Mucosa of rectum (tissue), 2 donors: ENCODE data around the gene PLEKHA6.

Experiments used
- H3K27ac ChIP-seq, 2 donors: one replicate each; pipeline ENCODE4 v1.7.0; 2013; ENCODE audit warnings: inconsistent platforms in 2 of 2, low read depth in 2 of 2, low read length in 2 of 2
- H3K27me3 ChIP-seq, 2 donors: one replicate each; pipeline ENCODE4 v1.7.0; 2013; ENCODE audit warnings: low read length in 2 of 2; ENCODE audit not compliant: control insufficient read depth in 2 of 2, insufficient read depth in 2 of 2
- H3K36me3 ChIP-seq, 2 donors: one replicate each; pipeline ENCODE4 v1.7.0; 2013; ENCODE audit warnings: low read length in 2 of 2; ENCODE audit not compliant: control insufficient read depth in 2 of 2, insufficient read depth in 2 of 2
- H3K4me1 ChIP-seq, 2 donors: one replicate each; pipeline ENCODE4 v1.7.0; 2013; ENCODE audit warnings: low read length in 2 of 2, mild to moderate bottlenecking in 1 of 2; ENCODE audit not compliant: control insufficient read depth in 2 of 2, insufficient read depth in 2 of 2
- H3K4me3 ChIP-seq, 2 donors: one replicate each; pipeline ENCODE4 v1.7.0; 2013; ENCODE audit warnings: low read length in 2 of 2
- H3K9ac ChIP-seq, 2 donors: one replicate each; pipeline ENCODE4 v1.7.0; 2013; ENCODE audit warnings: low read length in 2 of 2, low read depth in 1 of 2, mild to moderate bottlenecking in 1 of 2
- H3K9me3 ChIP-seq, 2 donors: one replicate each; pipeline ENCODE4 v1.7.0; 2013; ENCODE audit warnings: low read length in 2 of 2; ENCODE audit not compliant: control insufficient read depth in 2 of 2
- donor health status: healthy.
- donor health status: Normal muscosa, but diverticular disease.

The PLEKHA6 gene

DNA sequence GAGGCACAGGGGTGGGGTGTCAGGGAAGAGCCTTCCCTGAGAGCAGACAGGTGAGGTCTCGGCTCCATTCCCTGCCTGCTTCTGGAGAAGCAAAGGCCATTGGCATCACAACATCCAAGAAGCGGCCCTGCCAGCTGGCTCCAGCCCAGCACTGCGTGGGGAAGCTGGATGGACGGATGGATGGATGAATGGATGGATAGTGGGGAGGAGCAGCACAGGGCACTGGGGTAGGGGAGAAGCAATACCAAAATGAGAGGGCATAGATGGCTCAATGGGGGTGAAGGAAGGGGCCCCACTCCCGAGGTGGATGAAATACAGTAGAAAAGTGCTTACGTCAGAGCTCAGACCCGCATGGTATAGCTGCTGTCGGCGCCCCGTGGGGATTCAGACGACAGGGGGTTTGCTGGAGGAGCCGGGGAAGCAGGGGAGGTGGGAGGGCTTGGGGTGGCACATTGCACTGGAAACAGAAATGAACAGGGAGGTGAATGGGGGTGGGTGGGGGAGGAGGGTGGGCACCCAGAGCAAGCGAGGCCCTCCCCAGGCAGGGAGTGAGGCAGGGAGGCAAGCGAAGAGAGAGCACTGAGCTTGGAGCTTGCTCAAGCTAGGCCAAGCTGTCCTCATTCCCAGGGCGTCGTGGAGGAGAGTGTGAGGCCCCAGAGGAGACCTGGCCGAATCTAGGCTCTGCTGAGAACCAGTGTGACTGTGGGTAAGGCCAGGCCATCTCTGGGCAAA lies 136.4 kb downstream of the PLEKHA6 start:
- Histone ChIP-seq H3K36me3 (peaks cover 55 to 65% of the 10 kb centered on the region in 2 donors), H3K9ac (no peak overlapping the region), H3K27ac (no peak overlapping the region)

GRCh38 chr1:204222764-204223055 lies 137.0 kb downstream of the PLEKHA6 start:
- H3K27ac ChIP-seq = no peak overlapping the region
- H3K4me3 ChIP-seq = no peak overlapping the region
- H3K4me1 ChIP-seq = peaks cover 13% of the 10 kb centered on the region in 2 donors
- H3K9ac ChIP-seq = no peak overlapping the region
- no peaks in the 10 kb centered on the region for H3K9me3 ChIP-seq
- H3K27me3 ChIP-seq = no peaks in the 10 kb centered on the region
- H3K36me3 ChIP-seq = peaks cover 49 to 59% of the 10 kb centered on the region in 2 donors

More for the DNA sequence above, 136.4 kb downstream of the PLEKHA6 start:
- peaks cover 13 to 16% of the 10 kb centered on the region in 2 donors for H3K4me1 ChIP-seq
- H3K27me3 ChIP-seq = no peaks in the 10 kb centered on the region
- no peaks in the 10 kb centered on the region for H3K9me3 ChIP-seq
- H3K4me3 ChIP-seq = no peak overlapping the region

- Histone ChIP-seq H3K27ac (no peak overlapping the region), H3K36me3 (peaks cover 44 to 55% of the 10 kb centered on the region in 2 donors), H3K4me3 (no peak overlapping the region)
Measured at GRCh38 chr1:204222006-204222763, 137.5 kb downstream of the PLEKHA6 start.

DNA sequence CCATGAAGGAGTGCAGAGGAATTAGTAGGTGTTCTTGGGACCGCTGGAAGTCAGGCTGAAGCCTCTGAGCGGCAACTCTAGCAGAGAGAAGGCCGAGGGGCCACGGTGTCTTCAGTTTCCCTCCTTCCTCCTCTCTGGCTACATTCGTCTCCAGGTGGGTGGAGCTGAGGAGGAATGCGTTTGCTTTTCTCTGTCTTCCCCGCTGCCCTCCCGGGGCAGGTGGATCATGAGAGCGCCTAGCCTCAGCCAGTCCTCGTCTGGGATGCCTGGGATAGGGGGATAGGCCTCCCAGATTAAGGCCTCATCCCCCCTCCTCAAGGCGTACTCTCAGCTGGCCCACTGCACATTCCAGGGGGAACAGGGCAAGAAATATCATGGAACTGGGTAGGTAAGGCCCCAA lies 138.5 kb downstream of the PLEKHA6 start:
- Histone ChIP-seq H3K4me3 (no peak overlapping the region), H3K36me3 (peaks cover 40 to 50% of the 10 kb centered on the region in 2 donors), H3K9me3 (no peaks in the 10 kb centered on the region), H3K27ac (no peak overlapping the region), H3K27me3 (no peaks in the 10 kb centered on the region), H3K9ac (no peak overlapping the region), H3K4me1 (peaks cover 4 to 5% of the 10 kb centered on the region in 2 donors)

More at GRCh38 chr1:204222006-204222763, 137.5 kb downstream of the PLEKHA6 start:
- no peak overlapping the region for H3K9ac ChIP-seq
- no peaks in the 10 kb centered on the region for H3K27me3 ChIP-seq
- H3K4me1 ChIP-seq = peaks cover 10 to 12% of the 10 kb centered on the region in 2 donors
- H3K9me3 ChIP-seq = no peaks in the 10 kb centered on the region

- H3K9ac ChIP-seq = no peak overlapping the region
- no peak overlapping the region for H3K4me3 ChIP-seq
- H3K9me3 ChIP-seq = no peaks in the 10 kb centered on the region
- no peaks in the 10 kb centered on the region for H3K4me1 ChIP-seq
- no peak overlapping the region for H3K27ac ChIP-seq
- no peaks in the 10 kb centered on the region for H3K27me3 ChIP-seq
- H3K36me3 ChIP-seq = peaks cover 36 to 41% of the 10 kb centered on the region in 2 donors
Measured at GRCh38 chr1:204219971-204220616, 139.6 kb downstream of the PLEKHA6 start.

GRCh38 chr1:204218552-204218951 lies 141.2 kb downstream of the PLEKHA6 start:
- Histone ChIP-seq H3K4me3 (no peak overlapping the region), H3K9me3 (no peaks in the 10 kb centered on the region), H3K4me1 (peaks cover 3 to 7% of the 10 kb centered on the region in 2 donors), H3K9ac (no peak overlapping the region), H3K36me3 (peaks cover 24 to 28% of the 10 kb centered on the region in 2 donors), H3K27ac (no peak overlapping the region), H3K27me3 (no peaks in the 10 kb centered on the region)

DNA sequence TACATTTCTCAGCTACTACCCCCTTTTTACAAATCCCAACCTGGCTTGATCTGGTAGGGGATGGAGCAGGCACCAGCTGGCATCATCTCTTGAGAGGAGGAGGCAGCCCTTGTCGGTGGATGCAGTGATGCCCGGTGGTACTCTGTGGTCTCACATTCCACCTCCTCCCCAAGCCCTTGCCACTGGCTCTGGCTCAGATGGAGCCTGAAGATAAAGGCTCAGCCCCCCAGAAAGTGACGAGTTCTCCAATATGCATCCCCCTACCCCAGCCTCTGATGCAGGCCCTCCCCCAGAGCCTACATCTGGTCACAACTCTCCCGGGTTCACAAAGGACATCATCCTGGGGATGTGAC lies 142.1 kb downstream of the PLEKHA6 start:
- H3K36me3 ChIP-seq = peaks cover 20 to 25% of the 10 kb centered on the region in 2 donors

GRCh38 chr1:204216880-204217647 lies 142.7 kb downstream of the PLEKHA6 start:
- H3K27ac ChIP-seq = no peak overlapping the region
- H3K4me3 ChIP-seq = no peak overlapping the region
- peaks cover 15 to 19% of the 10 kb centered on the region in 2 donors for H3K36me3 ChIP-seq
- H3K27me3 ChIP-seq = no peaks in the 10 kb centered on the region
- peaks cover 4 to 10% of the 10 kb centered on the region in 2 donors for H3K4me1 ChIP-seq
- H3K9me3 ChIP-seq = no peaks in the 10 kb centered on the region
- no peak overlapping the region for H3K9ac ChIP-seq

More for the DNA sequence above, 142.1 kb downstream of the PLEKHA6 start:
- Histone ChIP-seq H3K4me1 (peaks cover 4 to 10% of the 10 kb centered on the region in 2 donors), H3K4me3 (no peak overlapping the region), H3K27ac (no peak overlapping the region), H3K9ac (no peak overlapping the region), H3K27me3 (no peaks in the 10 kb centered on the region), H3K9me3 (no peaks in the 10 kb centered on the region)

GRCh38 chr1:204216236-204216635 lies 143.5 kb downstream of the PLEKHA6 start:
- no peak overlapping the region for H3K27ac ChIP-seq
- H3K9me3 ChIP-seq = no peaks in the 10 kb centered on the region
- no peaks in the 10 kb centered on the region for H3K27me3 ChIP-seq
- H3K9ac ChIP-seq = no peak overlapping the region
- H3K4me3 ChIP-seq = no peak overlapping the region
- peaks cover 4 to 10% of the 10 kb centered on the region in 2 donors for H3K4me1 ChIP-seq
- H3K36me3 ChIP-seq = peaks cover 8 to 11% of the 10 kb centered on the region in 2 donors
